ENCODE measurements around the gene WDR27.

WDR27 gene

GRCh38 chr6:169723200-169723909 lies 21.5 kb upstream of the WDR27 start:
- TF ChIP-seq TEAD4 (IDR thresholded peaks at IDR 0.05) (peak; percentile 43), USF1 (IDR thresholded peaks at IDR 0.05) (no peak), NFIC (IDR thresholded peaks at IDR 0.05) (peak; percentile 58)

- 0 out of 2 replicates have a peak, but pooled peaks have one; percentile 12 for TF ChIP-seq NFIC (IDR thresholded peaks at IDR 0.05)
- 0 out of 2 replicates have a peak, but pooled peaks have one; percentile 13 for TF ChIP-seq TEAD4 (IDR thresholded peaks at IDR 0.05)
- TF ChIP-seq REST (IDR thresholded peaks at IDR 0.05; ENCODE audit: low read depth), result no peak
Observed at GRCh38 chr6:169722362-169723199, 20.8 kb upstream of the WDR27 start.

GRCh38 chr6:169720207-169720855 lies 18.5 kb upstream of the WDR27 start:
- TF ChIP-seq RAD21 (IDR thresholded peaks at IDR 0.05; ENCODE audit: low read depth), result no peak
- no peak for TF ChIP-seq MAX (IDR thresholded peaks at IDR 0.05)
- no peak for TF ChIP-seq YY1 (IDR thresholded peaks at IDR 0.05; ENCODE audit: low read depth)
- no peak for TF ChIP-seq FOXM1 (IDR thresholded peaks at IDR 0.05; ENCODE audit: borderline replicate concordance, low read depth)
- no peak for TF ChIP-seq USF1 (IDR thresholded peaks at IDR 0.05)
- no peak for TF ChIP-seq CEBPB (IDR thresholded peaks at IDR 0.05)
- no peak for TF ChIP-seq TCF12 (IDR thresholded peaks at IDR 0.05; ENCODE audit: low read depth)
- no peak for TF ChIP-seq EGR1 (IDR thresholded peaks at IDR 0.05)

GRCh38 chr6:169719117-169719516 lies 17.3 kb upstream of the WDR27 start:
- TF ChIP-seq EGR1 (IDR thresholded peaks at IDR 0.05) (no peak), USF1 (IDR thresholded peaks at IDR 0.05) (no peak), CREB1 (IDR thresholded peaks at IDR 0.05; ENCODE audit: low read depth) (no peak), REST (IDR thresholded peaks at IDR 0.05; ENCODE audit: low read depth) (no peak)

- TF ChIP-seq TEAD4 (IDR thresholded peaks at IDR 0.05) (no peak), REST (IDR thresholded peaks at IDR 0.05; ENCODE audit: low read depth) (no peak), MAX (IDR thresholded peaks at IDR 0.05) (no peak), ZBTB7A (IDR thresholded peaks at IDR 0.05; ENCODE audit: low read depth) (no peak), NFIC (IDR thresholded peaks at IDR 0.05) (no peak), CREB1 (IDR thresholded peaks at IDR 0.05; ENCODE audit: low read depth) (no peak), USF1 (IDR thresholded peaks at IDR 0.05) (no peak), TAF1 (IDR thresholded peaks at IDR 0.05; ENCODE audit: low read depth) (no peak), RAD21 (IDR thresholded peaks at IDR 0.05; ENCODE audit: low read depth) (no peak), CEBPB (IDR thresholded peaks at IDR 0.05) (no peak), EGR1 (IDR thresholded peaks at IDR 0.05) (no peak)
Observed at GRCh38 chr6:169714595-169714994, 12.8 kb upstream of the WDR27 start.
